Measurements from ENCODE around the gene PALD1.

Gene PALD1

GRCh38 chr10:70528741-70529362 lies 50.3 kb downstream of the PALD1 start:
- no peak for ATAC-seq
- Mint-ChIP-seq H3K4me1 (no peaks in the 10 kb centered on the region), H3K27me3 (no peaks in the 10 kb centered on the region), H3K4me3 (no peak overlapping the region), H3K36me3 (no peaks in the 10 kb centered on the region), H3K9me3 (no peaks in the 10 kb centered on the region), H3K27ac (no peak overlapping the region)

- H3K36me3 Mint-ChIP-seq, result no peaks in the 10 kb centered on the region
- no peaks in the 10 kb centered on the region for H3K4me1 Mint-ChIP-seq
- no peak for ATAC-seq
- H3K9me3 Mint-ChIP-seq, result no peaks in the 10 kb centered on the region
- no peak overlapping the region for H3K4me3 Mint-ChIP-seq
- H3K27ac Mint-ChIP-seq, result no peak overlapping the region
- no peaks in the 10 kb centered on the region for H3K27me3 Mint-ChIP-seq
Measured at GRCh38 chr10:70529848-70530247, 51.3 kb downstream of the PALD1 start.

- no peaks in the 10 kb centered on the region for H3K27me3 Mint-ChIP-seq
- no peak overlapping the region for H3K27ac Mint-ChIP-seq
- no peak for ATAC-seq
- no peaks in the 10 kb centered on the region for H3K36me3 Mint-ChIP-seq
- H3K4me3 Mint-ChIP-seq, result no peak overlapping the region
- no peaks in the 10 kb centered on the region for H3K4me1 Mint-ChIP-seq
- no peaks in the 10 kb centered on the region for H3K9me3 Mint-ChIP-seq
Measured at GRCh38 chr10:70530315-70530714, 51.7 kb downstream of the PALD1 start.

- ATAC-seq, result no peak
- Mint-ChIP-seq H3K36me3 (no peaks in the 10 kb centered on the region), H3K4me3 (no peak overlapping the region), H3K27me3 (no peaks in the 10 kb centered on the region), H3K27ac (no peak overlapping the region), H3K4me1 (no peaks in the 10 kb centered on the region), H3K9me3 (no peaks in the 10 kb centered on the region)
Measured at GRCh38 chr10:70532554-70533188, 54.1 kb downstream of the PALD1 start.

GRCh38 chr10:70533189-70533558 lies 54.6 kb downstream of the PALD1 start:
- no peak for ATAC-seq
- Mint-ChIP-seq H3K27ac (no peak overlapping the region), H3K27me3 (no peaks in the 10 kb centered on the region), H3K4me1 (no peaks in the 10 kb centered on the region), H3K36me3 (no peaks in the 10 kb centered on the region), H3K9me3 (no peaks in the 10 kb centered on the region), H3K4me3 (no peak overlapping the region)

GRCh38 chr10:70534281-70534680 lies 55.7 kb downstream of the PALD1 start:
- no peaks in the 10 kb centered on the region for H3K4me1 Mint-ChIP-seq
- no peak for ATAC-seq
- no peaks in the 10 kb centered on the region for H3K27me3 Mint-ChIP-seq
- no peaks in the 10 kb centered on the region for H3K36me3 Mint-ChIP-seq
- H3K27ac Mint-ChIP-seq, result no peak overlapping the region
- no peaks in the 10 kb centered on the region for H3K9me3 Mint-ChIP-seq
- H3K4me3 Mint-ChIP-seq, result no peak overlapping the region

- H3K4me1 Mint-ChIP-seq, result no peaks in the 10 kb centered on the region
- no peak overlapping the region for H3K4me3 Mint-ChIP-seq
- no peaks in the 10 kb centered on the region for H3K36me3 Mint-ChIP-seq
- H3K27ac Mint-ChIP-seq, result no peak overlapping the region
- H3K9me3 Mint-ChIP-seq, result no peaks in the 10 kb centered on the region
- no peak for ATAC-seq
- H3K27me3 Mint-ChIP-seq, result no peaks in the 10 kb centered on the region
Measured at GRCh38 chr10:70535001-70535400, 56.4 kb downstream of the PALD1 start.

GRCh38 chr10:70535451-70535850 lies 56.9 kb downstream of the PALD1 start:
- Mint-ChIP-seq H3K27ac (no peak overlapping the region), H3K27me3 (no peaks in the 10 kb centered on the region), H3K9me3 (no peaks in the 10 kb centered on the region), H3K36me3 (no peaks in the 10 kb centered on the region), H3K4me1 (no peaks in the 10 kb centered on the region), H3K4me3 (no peak overlapping the region)
- ATAC-seq, result no peak

- no peak for ATAC-seq
- Mint-ChIP-seq H3K4me1 (no peaks in the 10 kb centered on the region), H3K36me3 (no peaks in the 10 kb centered on the region), H3K27ac (no peak overlapping the region), H3K4me3 (no peak overlapping the region), H3K9me3 (no peaks in the 10 kb centered on the region), H3K27me3 (no peaks in the 10 kb centered on the region)
Measured at GRCh38 chr10:70536196-70536861, 57.8 kb downstream of the PALD1 start.

GRCh38 chr10:70537398-70538194 lies 59.0 kb downstream of the PALD1 start:
- Mint-ChIP-seq H3K4me1 (no peaks in the 10 kb centered on the region), H3K36me3 (peaks cover 6% of the 10 kb centered on the region), H3K4me3 (no peak overlapping the region), H3K27me3 (no peaks in the 10 kb centered on the region), H3K9me3 (no peaks in the 10 kb centered on the region), H3K27ac (no peak overlapping the region)
- ATAC-seq, result no peak

- H3K27me3 Mint-ChIP-seq, result no peaks in the 10 kb centered on the region
- no peak overlapping the region for H3K4me3 Mint-ChIP-seq
- no peak overlapping the region for H3K27ac Mint-ChIP-seq
- peaks cover 6% of the 10 kb centered on the region for H3K36me3 Mint-ChIP-seq
- ATAC-seq, result no peak
- no peaks in the 10 kb centered on the region for H3K4me1 Mint-ChIP-seq
- no peaks in the 10 kb centered on the region for H3K9me3 Mint-ChIP-seq
Measured at GRCh38 chr10:70538195-70538520, 59.6 kb downstream of the PALD1 start.

GRCh38 chr10:70538731-70539338 lies 60.3 kb downstream of the PALD1 start:
- H3K4me3 Mint-ChIP-seq, result no peak overlapping the region
- H3K4me1 Mint-ChIP-seq, result peaks cover 1% of the 10 kb centered on the region
- H3K27ac Mint-ChIP-seq, result no peak overlapping the region
- no peaks in the 10 kb centered on the region for H3K27me3 Mint-ChIP-seq
- H3K9me3 Mint-ChIP-seq, result no peaks in the 10 kb centered on the region
- H3K36me3 Mint-ChIP-seq, result peaks cover 6% of the 10 kb centered on the region
- ATAC-seq, result peak; percentile 28

- no peak for ATAC-seq
- peaks cover 7% of the 10 kb centered on the region for H3K4me1 Mint-ChIP-seq
- no peaks in the 10 kb centered on the region for H3K27me3 Mint-ChIP-seq
- no peak overlapping the region for H3K4me3 Mint-ChIP-seq
- H3K9me3 Mint-ChIP-seq, result no peaks in the 10 kb centered on the region
- peaks cover 6% of the 10 kb centered on the region for H3K36me3 Mint-ChIP-seq
- no peak overlapping the region for H3K27ac Mint-ChIP-seq
Measured at GRCh38 chr10:70539471-70539870, 60.9 kb downstream of the PALD1 start.

GRCh38 chr10:70540089-70540788 lies 61.7 kb downstream of the PALD1 start:
- no peak for ATAC-seq
- Mint-ChIP-seq H3K36me3 (peaks cover 6% of the 10 kb centered on the region), H3K4me1 (peaks cover 7% of the 10 kb centered on the region)

More at GRCh38 chr10:70540089-70540788, 61.7 kb downstream of the PALD1 start:
- Mint-ChIP-seq H3K4me3 (no peak overlapping the region), H3K27ac (no peak overlapping the region), H3K27me3 (no peaks in the 10 kb centered on the region), H3K9me3 (no peaks in the 10 kb centered on the region)

Measured in stimulated activated memory B cell treated with anti-CD40 and anti-IgM and Interleukin-4, amounts not matched to agents 10 μg/mL and 1 μg/mL and 100 μg/mL, for 72 hours (primary cell).